ENCODE results near the gene CHST1. TPM values are rescaled to one million over a fixed set of nuclear protein-coding genes. Genes with fewer than 3 reads are reported as not detected.

CHST1 gene
- total RNA-seq, 3 donors from 2014 or later, result 0.08 to 0.25 TPM; not detected in 1

DNA sequence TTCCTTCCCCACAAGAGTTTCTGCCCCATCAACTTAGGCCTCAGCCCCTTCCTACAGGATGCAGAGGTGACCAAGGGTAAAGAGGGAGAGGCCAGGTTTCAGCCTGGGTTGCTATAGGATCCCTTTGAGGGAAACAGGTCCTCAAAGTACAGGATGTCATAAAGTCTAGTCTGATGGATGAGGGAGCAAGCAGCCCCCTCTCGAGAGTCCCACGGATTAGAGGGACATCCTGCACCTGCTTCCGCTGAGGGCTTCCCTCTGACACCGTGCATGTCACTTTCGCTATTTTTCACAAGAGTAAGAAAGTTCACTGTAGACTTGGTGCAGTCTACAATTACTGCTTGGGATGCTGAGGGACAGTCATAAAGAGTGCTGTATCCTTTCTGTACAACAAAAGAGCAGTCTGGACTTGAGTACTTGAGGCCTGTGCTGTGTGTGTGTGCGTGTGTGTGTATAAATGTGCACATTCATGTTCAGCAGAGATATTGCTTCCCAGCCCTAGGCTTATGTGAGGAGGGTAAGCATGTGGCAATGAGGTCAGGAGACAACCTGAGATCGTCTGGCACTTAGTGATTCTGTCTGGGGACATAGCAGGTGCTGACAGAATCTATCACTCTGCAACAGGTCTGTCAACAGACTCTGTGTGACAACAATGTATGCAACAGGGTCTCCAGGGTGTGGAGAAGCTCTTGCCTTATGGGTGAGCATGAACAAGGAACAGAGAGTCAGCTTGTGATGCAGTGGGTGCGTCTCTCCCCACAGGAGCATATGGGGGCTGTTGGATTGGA is 18.0 kb upstream of the CHST1 start:
- no peak for ATAC-seq
- H3K9me3 Mint-ChIP-seq, result no peaks in the 10 kb centered on the region
- H3K36me3 Mint-ChIP-seq (ENCODE audit: insufficient read depth), result no peaks in the 10 kb centered on the region
- no peaks in the 10 kb centered on the region for H3K4me1 Mint-ChIP-seq (ENCODE audit: low read depth)
- H3K4me3 Mint-ChIP-seq, result no peak overlapping the region
- no peak for DNase-seq
- H3K27me3 Mint-ChIP-seq (ENCODE audit: low read depth), result peaks cover 15% of the 10 kb centered on the region

DNA sequence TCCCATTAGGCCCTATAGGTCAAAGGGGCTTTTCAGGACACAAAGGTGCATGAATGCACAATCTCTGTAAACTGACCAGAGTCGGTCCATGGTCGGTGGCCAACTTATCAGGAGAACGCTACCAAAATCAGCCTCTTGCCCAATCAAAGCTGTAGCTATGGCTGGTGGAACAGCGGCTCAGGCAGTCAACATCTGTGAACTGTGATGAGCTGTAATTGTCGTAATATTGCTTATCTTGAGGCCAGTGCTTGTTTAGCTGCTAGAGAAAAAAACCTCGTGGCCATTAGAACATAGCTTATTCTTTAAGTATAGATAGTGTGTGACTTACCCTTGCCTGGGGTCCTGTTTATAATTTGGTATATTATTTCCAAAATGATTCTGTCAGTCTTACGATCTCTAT is 14.4 kb upstream of the CHST1 start:
- DNase-seq, result no peak
- Mint-ChIP-seq H3K4me1 (ENCODE audit: low read depth) (no peaks in the 10 kb centered on the region), H3K4me3 (no peak overlapping the region), H3K9me3 (no peaks in the 10 kb centered on the region), H3K36me3 (ENCODE audit: insufficient read depth) (no peaks in the 10 kb centered on the region), H3K27me3 (ENCODE audit: low read depth) (peaks cover 10% of the 10 kb centered on the region)
- no peak for ATAC-seq

DNA sequence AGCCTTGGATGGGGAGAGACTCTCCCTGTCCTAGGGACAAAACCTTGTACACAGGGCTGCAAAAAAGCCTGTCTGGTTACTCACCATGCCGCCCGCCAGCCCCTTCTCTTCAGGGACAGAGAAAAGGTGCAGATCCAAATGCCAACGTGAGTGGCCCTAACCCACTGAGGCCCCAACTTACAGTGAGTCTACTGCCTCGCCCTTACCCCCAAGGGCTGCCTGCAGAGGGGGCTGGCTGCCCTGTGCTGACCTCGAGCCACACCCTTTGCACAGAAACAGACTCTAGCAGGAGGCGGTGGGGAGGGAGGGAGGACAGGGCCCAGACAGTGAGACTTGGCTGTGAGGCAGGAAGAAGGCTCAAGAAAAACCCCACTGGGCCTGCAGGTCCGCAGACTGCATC is 13.6 kb upstream of the CHST1 start:
- H3K4me1 Mint-ChIP-seq (ENCODE audit: low read depth), result no peaks in the 10 kb centered on the region
- DNase-seq (no peak), ATAC-seq (no peak)
- no peaks in the 10 kb centered on the region for H3K9me3 Mint-ChIP-seq
- H3K36me3 Mint-ChIP-seq (ENCODE audit: insufficient read depth), result no peaks in the 10 kb centered on the region
- H3K27me3 Mint-ChIP-seq (ENCODE audit: low read depth), result peaks cover 7% of the 10 kb centered on the region
- no peak overlapping the region for H3K4me3 Mint-ChIP-seq

DNA sequence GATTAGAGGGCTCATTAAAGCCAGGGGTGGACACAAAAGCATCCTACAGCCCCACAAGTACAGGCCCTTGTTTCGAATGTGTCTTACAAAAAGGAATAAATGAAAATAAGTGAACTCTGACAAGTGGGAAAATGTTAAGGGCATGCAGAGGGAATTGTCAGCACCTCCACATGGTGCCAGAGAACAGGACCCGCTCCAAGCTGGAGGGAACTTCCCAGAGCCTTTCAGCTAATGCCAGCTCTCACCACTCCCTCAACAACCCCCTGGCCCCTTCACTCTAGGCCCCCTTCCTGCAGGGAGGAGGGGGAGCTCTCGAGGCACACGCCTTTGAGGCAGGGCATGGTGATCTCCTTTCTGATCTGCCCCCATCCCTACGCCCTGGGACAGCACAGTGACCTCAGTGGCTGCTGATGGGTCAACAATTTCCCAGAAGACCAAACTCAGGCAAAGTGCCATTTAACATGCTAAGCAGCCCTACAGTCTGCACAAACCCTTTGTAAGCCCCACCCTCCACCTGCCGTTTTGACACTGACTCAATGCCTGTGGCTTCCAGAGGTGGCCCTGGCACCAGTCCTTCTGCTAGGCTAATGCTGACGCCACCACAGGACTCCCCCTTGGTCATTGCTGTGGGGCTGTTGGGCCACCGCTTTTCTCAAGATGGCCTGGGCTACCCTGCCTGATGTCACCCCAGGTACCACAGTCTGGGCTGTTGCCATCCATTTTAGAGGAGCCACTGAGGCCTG is 12.5 kb upstream of the CHST1 start:
- Mint-ChIP-seq H3K4me3 (no peak overlapping the region), H3K27me3 (ENCODE audit: low read depth) (peaks cover 7% of the 10 kb centered on the region), H3K36me3 (ENCODE audit: insufficient read depth) (no peaks in the 10 kb centered on the region), H3K4me1 (ENCODE audit: low read depth) (no peaks in the 10 kb centered on the region), H3K9me3 (no peaks in the 10 kb centered on the region)
- DNase-seq, result no peak
- ATAC-seq, result no peak

DNA sequence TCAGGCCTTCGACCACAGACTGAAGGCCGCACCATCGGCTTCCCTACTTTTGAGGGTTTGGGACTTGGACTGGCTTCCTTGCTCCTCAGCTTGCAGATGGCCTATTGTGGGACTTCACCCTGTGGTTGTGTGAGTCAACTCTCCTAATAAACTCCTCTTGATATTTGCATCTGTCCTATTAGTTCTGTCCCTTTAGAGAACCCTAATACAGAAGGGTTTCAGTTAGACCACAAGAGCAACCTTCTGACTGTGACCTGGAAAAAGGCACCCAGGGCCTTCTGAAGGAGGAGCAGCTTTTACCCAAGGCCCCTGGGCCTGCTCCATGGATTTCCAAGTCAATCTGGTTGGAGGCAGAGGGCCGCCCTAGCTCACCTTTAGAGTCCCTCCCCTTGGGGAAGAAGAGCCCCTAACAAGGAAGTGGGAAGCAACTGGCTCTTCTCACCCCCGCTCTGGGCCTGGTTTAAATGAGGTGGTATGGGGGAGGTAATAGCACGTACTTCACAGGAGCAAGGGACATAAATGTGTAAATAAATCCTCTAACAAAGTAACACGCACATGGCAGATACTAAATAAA is 11.2 kb upstream of the CHST1 start:
- ATAC-seq (no peak), DNase-seq (no peak)
- Mint-ChIP-seq H3K4me3 (no peak overlapping the region), H3K4me1 (ENCODE audit: low read depth) (no peaks in the 10 kb centered on the region), H3K36me3 (ENCODE audit: insufficient read depth) (no peaks in the 10 kb centered on the region), H3K27me3 (ENCODE audit: low read depth) (peaks cover 6% of the 10 kb centered on the region), H3K9me3 (no peaks in the 10 kb centered on the region)

DNA sequence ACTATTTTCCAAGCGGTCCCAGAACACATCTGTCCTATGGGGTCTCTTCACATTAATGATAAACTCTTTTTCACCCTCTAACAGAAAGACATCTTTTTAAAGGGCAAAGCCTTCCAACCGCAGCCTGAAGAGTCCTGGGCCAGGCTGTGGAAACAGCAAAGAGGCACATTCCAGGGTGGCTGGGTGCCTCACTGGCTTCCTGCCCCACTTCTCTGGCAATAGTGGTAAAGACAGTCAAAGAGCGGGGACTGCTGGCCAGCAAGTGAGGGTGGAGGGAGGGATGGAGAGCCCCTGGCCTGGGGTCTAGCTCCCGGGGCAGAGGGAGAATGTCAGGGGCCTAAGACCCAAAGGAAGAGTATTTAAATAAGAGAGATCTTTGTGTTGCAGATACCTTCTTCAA is 10.2 kb upstream of the CHST1 start:
- no peak overlapping the region for H3K4me3 Mint-ChIP-seq
- ATAC-seq (no peak), DNase-seq (no peak)
- H3K9me3 Mint-ChIP-seq, result no peaks in the 10 kb centered on the region
- H3K36me3 Mint-ChIP-seq (ENCODE audit: insufficient read depth), result no peaks in the 10 kb centered on the region
- H3K4me1 Mint-ChIP-seq (ENCODE audit: low read depth), result no peaks in the 10 kb centered on the region
- H3K27me3 Mint-ChIP-seq (ENCODE audit: low read depth), result no peaks in the 10 kb centered on the region

DNA sequence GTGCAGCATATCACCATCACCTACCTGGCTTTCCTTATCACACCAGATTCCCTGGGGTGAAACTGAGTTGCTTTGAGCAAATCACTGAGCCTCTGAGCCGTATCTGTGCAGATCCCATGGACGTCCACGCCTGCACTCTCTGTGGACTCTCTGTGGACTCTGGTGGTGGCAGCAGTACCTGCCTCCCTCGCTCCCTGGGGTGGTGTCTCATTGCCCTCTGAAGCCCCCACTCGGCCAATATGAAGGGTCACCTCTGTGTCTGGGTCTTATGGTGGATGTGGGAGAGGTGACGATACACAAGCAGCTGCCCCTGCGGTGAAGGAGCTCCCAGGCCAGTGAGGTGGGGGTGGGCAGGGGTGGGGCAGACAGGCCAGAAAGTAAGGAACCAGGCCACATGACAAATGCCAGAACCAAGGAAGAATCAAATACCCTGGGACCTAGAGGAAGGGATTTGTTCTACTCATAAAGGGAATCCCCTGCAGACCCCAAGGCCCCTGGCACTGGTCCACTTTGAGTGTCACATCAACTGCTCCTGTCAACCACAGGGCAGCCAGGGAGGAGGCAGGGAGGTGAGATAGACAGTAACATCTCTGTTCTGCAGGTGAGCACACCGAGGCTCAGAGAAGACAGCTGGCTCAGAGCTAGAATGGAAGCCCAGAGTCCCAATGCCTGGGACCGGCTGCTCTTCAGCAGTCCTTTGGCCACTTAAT is 9.2 kb upstream of the CHST1 start:
- ATAC-seq, result no peak
- H3K27me3 Mint-ChIP-seq (ENCODE audit: low read depth), result peaks cover 4% of the 10 kb centered on the region

DNA sequence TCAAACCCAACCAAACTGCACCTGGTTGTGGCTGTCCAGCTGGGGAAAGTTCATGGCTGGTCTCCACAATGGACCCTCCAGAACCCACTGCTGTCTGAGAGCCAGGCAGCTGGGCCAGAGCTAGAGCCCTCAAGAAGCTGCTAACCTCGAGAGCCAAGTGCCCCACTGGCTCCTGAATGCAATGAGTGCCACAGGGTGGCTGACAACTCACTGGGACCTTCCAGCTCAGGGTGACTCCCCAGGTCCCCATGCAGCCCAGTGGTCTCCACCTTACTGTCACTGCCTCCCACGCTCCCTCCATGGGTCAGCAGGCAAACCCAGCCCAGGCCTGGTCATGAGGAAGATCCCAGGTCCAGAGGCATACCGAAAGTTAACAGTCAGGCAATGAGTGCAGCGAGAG is 8.0 kb upstream of the CHST1 start:
- Mint-ChIP-seq H3K27me3 (ENCODE audit: low read depth) (peaks cover 8% of the 10 kb centered on the region), H3K4me3 (no peak overlapping the region)

More for the DNA sequence above, 9.2 kb upstream of the CHST1 start:
- no peaks in the 10 kb centered on the region for H3K4me1 Mint-ChIP-seq (ENCODE audit: low read depth)
- no peak overlapping the region for H3K4me3 Mint-ChIP-seq
- H3K36me3 Mint-ChIP-seq (ENCODE audit: insufficient read depth), result no peaks in the 10 kb centered on the region
- no peaks in the 10 kb centered on the region for H3K9me3 Mint-ChIP-seq
- no peak for DNase-seq

DNA sequence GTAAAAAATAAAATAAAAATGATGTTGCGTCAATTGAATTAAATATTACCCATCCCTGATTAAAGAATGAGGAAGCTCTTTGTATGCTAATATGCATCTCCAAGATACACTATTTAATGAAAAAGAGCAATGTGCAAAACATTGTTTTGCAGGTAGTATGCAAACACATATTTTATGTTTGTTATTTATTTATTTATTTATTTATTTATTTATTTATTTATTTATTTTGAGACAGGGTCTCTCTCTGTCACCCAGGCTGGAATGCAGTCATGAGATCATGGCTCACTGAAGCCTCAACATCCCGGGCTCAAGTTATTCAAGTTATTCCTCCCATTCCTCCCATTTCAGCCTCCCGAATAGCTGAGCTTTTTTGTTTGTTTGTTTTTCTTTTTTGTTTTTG is 7.2 kb upstream of the CHST1 start:
- H3K27me3 Mint-ChIP-seq (ENCODE audit: low read depth), result peaks cover 15% of the 10 kb centered on the region
- H3K4me3 Mint-ChIP-seq, result no peak overlapping the region
- ATAC-seq (no peak), DNase-seq (no peak)
- no peaks in the 10 kb centered on the region for H3K4me1 Mint-ChIP-seq (ENCODE audit: low read depth)
- H3K36me3 Mint-ChIP-seq (ENCODE audit: insufficient read depth), result no peaks in the 10 kb centered on the region
- no peaks in the 10 kb centered on the region for H3K9me3 Mint-ChIP-seq

More for the DNA sequence above, 8.0 kb upstream of the CHST1 start:
- DNase-seq (no peak), ATAC-seq (no peak)
- Mint-ChIP-seq H3K9me3 (no peaks in the 10 kb centered on the region), H3K4me1 (ENCODE audit: low read depth) (no peaks in the 10 kb centered on the region), H3K36me3 (ENCODE audit: insufficient read depth) (no peaks in the 10 kb centered on the region)

DNA sequence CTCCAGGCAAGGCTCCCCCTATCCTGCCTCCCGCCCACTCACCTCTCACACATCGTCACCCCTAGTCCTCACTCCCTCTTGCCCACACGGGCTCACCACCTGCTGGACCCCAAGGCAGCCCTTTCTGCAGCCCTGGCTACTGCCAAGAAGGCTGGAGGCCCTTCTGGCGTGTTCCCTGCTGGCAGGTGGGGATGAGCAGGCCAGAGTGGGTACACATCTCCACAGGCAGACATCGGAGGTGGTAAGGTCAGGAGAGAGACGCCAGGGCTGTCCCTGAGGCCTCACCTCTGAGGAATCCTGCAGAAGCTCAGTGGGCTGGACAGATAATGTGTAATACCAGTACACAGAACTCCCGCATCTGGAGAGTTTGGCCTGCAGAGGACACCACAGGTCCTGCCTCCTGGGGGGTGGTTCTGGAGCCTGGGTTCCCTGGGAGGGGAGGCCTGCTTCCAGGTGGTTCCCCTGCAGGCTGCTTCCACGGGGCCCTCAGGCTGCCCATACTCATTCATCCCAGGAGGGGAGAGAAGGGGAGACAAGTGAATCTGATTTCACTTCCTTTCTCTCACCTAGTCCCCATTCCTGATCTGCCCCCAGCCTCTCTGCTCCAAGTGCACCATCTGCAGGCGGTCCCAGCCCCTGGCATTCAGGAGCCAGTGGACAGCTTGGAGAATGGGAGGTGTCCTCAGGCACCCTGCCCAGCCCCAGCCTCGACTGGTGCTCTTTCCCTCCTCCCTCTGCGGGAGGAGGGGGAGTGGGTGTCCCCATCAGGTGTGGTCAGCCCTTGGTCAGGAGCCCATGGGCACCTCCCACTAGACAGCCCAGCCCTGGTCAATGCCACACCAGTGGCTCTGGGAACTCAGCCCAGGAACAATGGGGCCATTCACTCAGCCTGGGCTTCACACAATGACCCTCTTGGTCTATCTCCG is 6.1 kb upstream of the CHST1 start:
- Mint-ChIP-seq H3K4me1 (ENCODE audit: low read depth) (no peaks in the 10 kb centered on the region), H3K36me3 (ENCODE audit: insufficient read depth) (no peaks in the 10 kb centered on the region), H3K4me3 (no peak overlapping the region), H3K27me3 (ENCODE audit: low read depth) (peaks cover 25% of the 10 kb centered on the region), H3K9me3 (no peaks in the 10 kb centered on the region)
- ATAC-seq (no peak), DNase-seq (no peak)

DNA sequence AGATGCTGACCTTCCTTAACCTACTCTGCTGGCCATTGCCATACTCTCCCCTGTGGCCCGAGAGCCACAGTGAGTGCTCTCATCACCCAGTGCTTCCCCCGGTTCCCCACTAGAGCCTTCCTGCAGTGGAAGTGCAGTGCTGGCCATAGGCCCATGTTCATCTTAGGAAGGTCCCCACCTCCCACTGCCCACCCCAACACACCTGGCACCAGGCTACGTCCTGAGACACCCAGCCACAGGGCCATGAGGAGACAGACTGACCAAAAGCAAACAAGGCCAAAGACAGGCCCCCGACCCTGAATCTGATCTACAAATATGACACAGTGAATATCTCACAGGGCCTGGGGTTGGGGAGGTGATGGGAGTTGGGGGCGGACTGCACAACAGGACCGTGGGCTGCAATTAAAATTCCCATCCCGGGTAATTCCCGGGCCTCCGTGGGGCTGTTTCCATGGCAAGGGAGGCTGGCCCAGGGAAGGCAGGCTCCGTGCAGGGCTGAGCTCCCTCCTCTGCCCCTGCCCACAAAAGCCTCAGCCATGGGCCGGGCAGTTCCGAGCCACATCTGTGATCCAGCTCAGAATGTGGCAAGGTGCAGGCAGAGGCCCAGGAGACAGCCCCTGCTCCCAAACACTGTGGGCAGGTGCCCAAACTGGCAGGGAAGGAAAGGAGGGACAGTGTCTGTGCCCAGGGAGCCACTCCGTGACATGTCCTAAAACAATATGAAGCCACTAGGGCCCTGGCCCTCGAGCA is 5.1 kb upstream of the CHST1 start:
- ATAC-seq (no peak), DNase-seq (no peak)
- Mint-ChIP-seq H3K9me3 (no peaks in the 10 kb centered on the region), H3K36me3 (ENCODE audit: insufficient read depth) (no peaks in the 10 kb centered on the region), H3K4me3 (no peak overlapping the region), H3K27me3 (ENCODE audit: low read depth) (peaks cover 32% of the 10 kb centered on the region), H3K4me1 (ENCODE audit: low read depth) (peaks cover 2% of the 10 kb centered on the region)

DNA sequence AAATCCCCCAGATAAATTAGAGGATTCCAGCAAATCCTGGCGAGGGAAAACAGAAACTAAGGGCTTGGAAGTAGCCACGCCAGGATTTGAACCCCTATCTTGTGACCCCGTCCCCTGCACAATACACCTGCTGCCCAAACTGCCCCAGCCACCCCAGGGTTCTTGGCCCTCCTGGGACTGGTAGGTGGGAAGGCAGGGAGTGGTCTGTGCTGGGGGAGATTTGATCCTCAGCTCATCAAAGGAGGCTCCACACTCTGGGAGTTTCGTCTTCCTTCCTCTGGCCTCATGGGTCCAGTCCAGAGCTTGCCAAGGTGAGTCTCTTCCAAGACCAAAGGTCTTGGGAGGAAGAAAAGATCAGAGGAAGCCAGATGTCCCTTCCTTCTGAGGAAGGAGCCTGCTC is 4.5 kb upstream of the CHST1 start:
- H3K36me3 Mint-ChIP-seq (ENCODE audit: insufficient read depth), result no peaks in the 10 kb centered on the region
- ATAC-seq, result no peak
- H3K27me3 Mint-ChIP-seq (ENCODE audit: low read depth), result peaks cover 32% of the 10 kb centered on the region
- DNase-seq, result no peak
- peaks cover 2% of the 10 kb centered on the region for H3K4me1 Mint-ChIP-seq (ENCODE audit: low read depth)
- no peaks in the 10 kb centered on the region for H3K9me3 Mint-ChIP-seq
- no peak overlapping the region for H3K4me3 Mint-ChIP-seq

DNA sequence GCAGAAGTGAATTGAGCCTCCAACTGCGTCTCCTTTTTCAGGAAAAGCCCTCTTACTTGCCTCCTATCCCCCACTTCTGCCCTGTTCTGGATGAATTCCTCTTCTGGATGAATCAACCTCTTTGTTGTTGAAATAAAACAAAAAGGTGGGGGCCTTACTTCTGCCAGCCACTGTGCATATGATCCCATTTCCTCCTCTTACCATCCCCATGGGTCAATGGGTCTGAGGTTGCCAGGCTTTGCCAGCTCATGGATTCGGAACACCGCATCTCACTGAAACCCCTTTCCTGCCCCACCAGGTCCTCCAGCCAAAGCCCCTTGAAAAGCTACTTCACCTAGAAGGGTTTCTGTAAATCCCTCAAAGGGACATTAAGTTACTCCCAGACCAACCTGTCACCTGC is 3.7 kb upstream of the CHST1 start:
- no peaks in the 10 kb centered on the region for H3K9me3 Mint-ChIP-seq
- peaks cover 32% of the 10 kb centered on the region for H3K27me3 Mint-ChIP-seq (ENCODE audit: low read depth)
- no peak overlapping the region for H3K4me3 Mint-ChIP-seq
- DNase-seq (no peak), ATAC-seq (no peak)
- peaks cover 2% of the 10 kb centered on the region for H3K4me1 Mint-ChIP-seq (ENCODE audit: low read depth)
- no peaks in the 10 kb centered on the region for H3K36me3 Mint-ChIP-seq (ENCODE audit: insufficient read depth)

All from activated T-cell treated with anti-CD3 and anti-CD28 coated beads, Interleukin-2, amount 50 U/mL, for 4 hours (primary cell).